HepG2 (cell line): ENCODE measurements around the gene URI1. TPM values are rescaled to one million over a fixed set of nuclear protein-coding genes. Genes with fewer than 3 reads are reported as not detected.

Experiments used
- ATAC-seq: fragments of 200-7000 bp; cut with Tn5 transposase; 3 replicates; pipeline ENCODE4 v1.9.1; 2020; ENCODE audit warnings: mild to moderate bottlenecking, moderate library complexity
- BruUV-seq: library from RNA; stranded (reverse); fragments of 400-500 nt; replicated peaks from 2 replicates; lab custom pipeline; 2021; lab: Mats Ljungman, UMichigan
- CTCF ChIA-PET: fragments of 300-600 bp; formaldehyde crosslinking; extraction: SDS; loops from one replicate; lab custom pipeline; 2021; ENCODE audit warnings: low total read pairs, inconsistent platforms, low intra/inter-chr PET ratio; lab: Yijun Ruan, JAX
- POLR2A ChIA-PET: fragments of 350-600 bp; sonication (Branson Sonifier 250); formaldehyde crosslinking; loops from one replicate; lab custom pipeline; 2020; ENCODE audit warnings: antibody characterized with exemption, inconsistent platforms; lab: Yijun Ruan, JAX
- DNase-seq: peaks from one replicate; pipeline ENCODE4 v3.0.0-alpha.2; 2015; ENCODE audit warnings: low spot score
- FAIRE-seq: peaks from 3 replicates; lab custom pipeline; 2011; peaks lifted over from hg19 to GRCh38; lab: Jason Lieb, UNC
- H2AFZ ChIP-seq: one replicate; pipeline ENCODE4 v1.6.1; 2011; ENCODE audit warnings: low read length, inconsistent platforms
- H3K27ac ChIP-seq: fragments of 300-600 bp; 3 replicates; pipeline ENCODE4 v1.8.0; 2011; ENCODE audit warnings: mixed run types, mild to moderate bottlenecking, mixed read lengths, low read length, inconsistent platforms; ENCODE audit not compliant: insufficient read depth; ENCODE audit errors: extremely low read length
- H3K27me3 ChIP-seq, 2 experiments: fragments of 200-600 bp in 1 of 2; 2 replicates in 1 of 2; 3 replicates in 1 of 2; pipeline versions ENCODE4 v1.6.0 to v1.8.0; 2011; ENCODE audit warnings: low read length in 2 of 2, mild to moderate bottlenecking in 2 of 2, moderate library complexity in 2 of 2, inconsistent platforms in 1 of 2; ENCODE audit not compliant: insufficient read depth in 2 of 2, control insufficient read depth in 1 of 2
- H3K36me3 ChIP-seq, 2 experiments: fragments of 200-600 bp in 1 of 2; replicated peaks in 1 of 2; 2 replicates in 1 of 2; 3 replicates in 1 of 2; pipeline versions ENCODE4 v1.5.1 to v1.8.0; 2011; ENCODE audit warnings: low read length in 2 of 2, inconsistent platforms in 1 of 2; ENCODE audit not compliant: insufficient read depth in 2 of 2, control insufficient read depth in 1 of 2
- H3K4me1 ChIP-seq: 2 replicates; pipeline ENCODE4 v1.5.1; 2012; ENCODE audit warnings: low read length, inconsistent platforms; ENCODE audit not compliant: insufficient read depth
- H3K4me2 ChIP-seq: 2 replicates; pipeline ENCODE4 v1.6.0; 2011; ENCODE audit warnings: low read depth, low read length, inconsistent platforms
- H3K4me3 ChIP-seq, 3 experiments: fragments of 200-600 bp in 1 of 3; sonication (generic), shearing (Covaris generic) in 1 of 3; replicated peaks in 1 of 3; 2 replicates each; pipeline ENCODE4 v1.5.1; 2011 to 2016; ENCODE audit warnings: low read length in 3 of 3, inconsistent platforms in 2 of 3, low read depth in 2 of 3, mild to moderate bottlenecking in 2 of 3, control low read depth in 1 of 3, mixed read lengths in 1 of 3; ENCODE audit not compliant: insufficient read depth in 1 of 3
- H3K79me2 ChIP-seq: one replicate; pipeline ENCODE4 v1.6.1; 2011; ENCODE audit warnings: low read length, inconsistent platforms; ENCODE audit not compliant: insufficient read depth
- H3K9ac ChIP-seq: 2 replicates; pipeline ENCODE4 v1.6.0; 2011; ENCODE audit warnings: mild to moderate bottlenecking, low read depth, low read length, inconsistent platforms; ENCODE audit not compliant: insufficient read depth
- H3K9me3 ChIP-seq: 2 replicates; pipeline ENCODE4 v1.5.1; 2012; ENCODE audit warnings: mild to moderate bottlenecking, low read length
- H4K20me1 ChIP-seq: 2 replicates; pipeline ENCODE4 v1.6.0; 2011; ENCODE audit warnings: inconsistent platforms, mild to moderate bottlenecking, low read length, moderate library complexity; ENCODE audit not compliant: insufficient read depth
- AHR ChIP-seq: IDR thresholded peaks from 2 replicates; pipeline ENCODE4 v1.6.1; 2018; ENCODE audit warnings: missing genetic modification reagents, missing compliant biosample characterization
- BHLHE40 ChIP-seq: IDR thresholded peaks from 2 replicates; pipeline ENCODE4 v1.6.1; 2011; ENCODE audit warnings: low read length, improper control_type of control experiment
- FOSL2 ChIP-seq: sonication (generic); formaldehyde crosslinking; IDR thresholded peaks from 2 replicates; pipeline ENCODE4 v1.4.0; 2020; ENCODE audit warnings: missing genetic modification reagents
- GTF3A ChIP-seq: sonication (generic); formaldehyde crosslinking; conservative IDR thresholded peaks from 2 replicates; pipeline ENCODE4 v1.4.0; 2020; ENCODE audit warnings: mild to moderate bottlenecking, missing genetic modification reagents
- KLF15 ChIP-seq: sonication (generic); formaldehyde crosslinking; IDR thresholded peaks from 2 replicates; pipeline ENCODE4 v1.8.1; 2023; ENCODE audit warnings: borderline replicate concordance, mild to moderate bottlenecking, inconsistent platforms, missing genetic modification reagents, mixed read lengths
- MTA3 ChIP-seq: sonication (generic); formaldehyde crosslinking; IDR thresholded peaks from 2 replicates; pipeline ENCODE4 v1.4.0; 2020; ENCODE audit warnings: missing genetic modification reagents
- RBM22 ChIP-seq: fragments of 200-400 bp; formaldehyde crosslinking; optimal IDR thresholded peaks from 2 replicates; pipeline ENCODE3; 2017; ENCODE audit warnings: mild to moderate bottlenecking, low read length, moderate library complexity
- SOX5 ChIP-seq: IDR thresholded peaks from 2 replicates; pipeline ENCODE4 v1.6.1; 2016; ENCODE audit warnings: borderline replicate concordance
- SP140L ChIP-seq: sonication (generic); formaldehyde crosslinking; IDR thresholded peaks from 2 replicates; pipeline ENCODE4 v1.4.0; 2020; ENCODE audit warnings: missing genetic modification reagents, borderline replicate concordance
- TSC22D2 ChIP-seq: sonication (generic); formaldehyde crosslinking; IDR thresholded peaks from 2 replicates; pipeline ENCODE4 v1.5.1; 2020; ENCODE audit warnings: missing genetic modification reagents, mild to moderate bottlenecking, borderline replicate concordance
- ZNF383 ChIP-seq: sonication (generic); formaldehyde crosslinking; IDR thresholded peaks from 2 replicates; pipeline ENCODE4 v1.4.0; 2020; ENCODE audit warnings: missing genetic modification reagents, mild to moderate bottlenecking, borderline replicate concordance
- ZNF607 ChIP-seq: sonication (generic); formaldehyde crosslinking; IDR thresholded peaks from 2 replicates; pipeline ENCODE4 v1.5.1; 2020; ENCODE audit warnings: missing genetic modification reagents, mild to moderate bottlenecking, borderline replicate concordance
- ZNF746 ChIP-seq: sonication (generic); formaldehyde crosslinking; IDR thresholded peaks from 2 replicates; pipeline ENCODE4 v1.8.0; 2022; ENCODE audit warnings: mild to moderate bottlenecking, missing genetic modification reagents
- ZNF747 ChIP-seq: sonication (generic); formaldehyde crosslinking; IDR thresholded peaks from 2 replicates; pipeline ENCODE4 v1.8.1; 2023; ENCODE audit warnings: missing genetic modification reagents, mild to moderate bottlenecking, borderline replicate concordance
- ZNF768 ChIP-seq: sonication (generic); formaldehyde crosslinking; IDR thresholded peaks from 2 replicates; pipeline ENCODE4 v1.4.0; 2020; ENCODE audit warnings: missing genetic modification reagents
- ZNF776 ChIP-seq: sonication (generic); formaldehyde crosslinking; IDR thresholded peaks from 2 replicates; pipeline ENCODE4 v1.4.0; 2020; ENCODE audit warnings: mild to moderate bottlenecking, missing genetic modification reagents
- WGBS: methylation state at CpG from one replicate; pipeline ENCODE4 v1.1.6; 2017; ENCODE audit warnings: low lambda C conversion rate; 5-methylcytosine and 5-hydroxymethylcytosine counted together
- in situ Hi-C: cut with HindIII; loops from 2 replicates; pipeline ENCODE4 v1.10.0; 2017; ENCODE audit warnings: low pct_unique_long_range_greater_than_20kb; ENCODE audit not compliant: extremely low pct_ligation_motif_present
- intact Hi-C: fragments of 100-400 bp; cut with micrococcal nuclease; formaldehyde crosslinking; loops from one replicate; pipeline ENCODE4 v1.10.0; 2022; ENCODE audit not compliant: unreplicated experiment
- polyA plus RNA-seq, 8 experiments: library from polyadenylated mRNA; depleted of rRNA in 3 of 8; stranded (reverse) in 7 of 8; unstranded in 1 of 8; fragments of >200 nt; fragmentation: Illumina TruSeq in 4 of 8; extraction: Trizol in 4 of 8; gene quantifications; 2 replicates each; pipeline versions ENCODE4 v1.2.1 to v1.2.3, GENCODE V29; 2011 to 2016; ENCODE audit warnings: low read depth in 4 of 8, missing spikeins in 1 of 8, mixed read lengths in 1 of 8; ENCODE audit not compliant: insufficient read depth in 1 of 8
- total RNA-seq, 5 experiments: library from RNA; depleted of rRNA; stranded (reverse); fragments of >200 nt; fragmentation: Illumina TruSeq; extraction: Trizol; gene quantifications; 2 replicates each; pipeline ENCODE4 v1.2.3, GENCODE V29; 2016; ENCODE audit warnings: low read depth in 1 of 5
- TF ChIP-seq, protein P1 (sequence below): sonication (generic); formaldehyde crosslinking; IDR thresholded peaks from 2 replicates; pipeline ENCODE4 v1.4.0; 2020; ENCODE audit warnings: missing genetic modification reagents, borderline replicate concordance
- TF ChIP-seq, protein P2 (sequence below), 2 experiments: sonication (generic) in 1 of 2; formaldehyde crosslinking in 1 of 2; IDR thresholded peaks; 2 replicates each; pipeline versions ENCODE4 v1.4.0 to v1.6.1; 2018 to 2020; ENCODE audit warnings: missing genetic modification reagents in 2 of 2, borderline replicate concordance in 1 of 2, low read depth in 1 of 2, mild to moderate bottlenecking in 1 of 2, missing biosample characterization in 1 of 2

Gene URI1
- total and polyA plus RNA-seq, 2 of the 13 experiments (the other 11 are each of a cell fraction or from before 2014, with no cell fraction given), result 43.6 to 67.9 TPM

DNA sequence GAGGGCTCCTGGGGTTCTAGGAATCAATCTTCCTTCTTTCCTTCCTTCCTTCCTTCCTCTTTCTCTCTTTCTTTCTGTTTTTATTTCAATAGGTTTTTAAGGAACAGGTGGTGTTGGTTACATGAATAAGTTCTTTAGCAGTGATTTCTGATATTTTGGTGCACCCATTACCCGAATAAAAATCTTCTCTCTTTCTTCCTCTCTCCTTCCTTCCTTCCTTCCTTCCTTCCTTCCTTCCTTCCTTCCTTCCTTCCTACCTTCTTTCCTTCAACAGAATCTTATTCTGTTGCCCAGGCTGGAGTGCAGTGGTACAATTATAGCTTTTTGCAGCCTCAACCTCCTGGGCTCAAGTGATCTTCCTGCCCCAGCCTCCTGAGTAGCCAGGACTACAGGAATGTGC lies 16.0 kb upstream of the URI1 start:
- BruUV-seq, result no TSS peak
- no peaks in the 10 kb centered on the region for H3K36me3 ChIP-seq
- no peak for TF ChIP-seq ZNF747
- TF ChIP-seq ZNF607 (CRISPR knock-in tag), result no peak
- no peak for TF ChIP-seq KLF15 (CRISPR knock-in tag)
- TF ChIP-seq FOSL2 (CRISPR knock-in tag), result no peak
- no peak for TF ChIP-seq SOX5 (CRISPR knock-in tag)
- no peak for TF ChIP-seq ZNF768
- TF ChIP-seq, protein P1, sequence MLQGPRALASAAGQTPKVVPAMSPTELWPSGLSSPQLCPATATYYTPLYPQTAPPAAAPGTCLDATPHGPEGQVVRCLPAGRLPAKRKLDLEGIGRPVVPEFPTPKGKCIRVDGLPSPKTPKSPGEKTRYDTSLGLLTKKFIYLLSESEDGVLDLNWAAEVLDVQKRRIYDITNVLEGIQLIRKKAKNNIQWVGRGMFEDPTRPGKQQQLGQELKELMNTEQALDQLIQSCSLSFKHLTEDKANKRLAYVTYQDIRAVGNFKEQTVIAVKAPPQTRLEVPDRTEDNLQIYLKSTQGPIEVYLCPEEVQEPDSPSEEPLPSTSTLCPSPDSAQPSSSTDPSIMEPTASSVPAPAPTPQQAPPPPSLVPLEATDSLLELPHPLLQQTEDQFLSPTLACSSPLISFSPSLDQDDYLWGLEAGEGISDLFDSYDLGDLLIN (CRISPR knock-in tag), result no peak
- TF ChIP-seq ZNF746 (CRISPR knock-in tag), result no peak
- TF ChIP-seq BHLHE40, result no peak
- TF ChIP-seq AHR, result no peak
- no peak for TF ChIP-seq GTF3A (CRISPR knock-in tag)
- TF ChIP-seq ZNF776 (CRISPR knock-in tag), result no peak
- TF ChIP-seq RBM22, result no peak
- TF ChIP-seq TSC22D2 (CRISPR knock-in tag), result no peak
- TF ChIP-seq MTA3, result no peak
- no peak for TF ChIP-seq ZNF383
- TF ChIP-seq, protein P2, sequence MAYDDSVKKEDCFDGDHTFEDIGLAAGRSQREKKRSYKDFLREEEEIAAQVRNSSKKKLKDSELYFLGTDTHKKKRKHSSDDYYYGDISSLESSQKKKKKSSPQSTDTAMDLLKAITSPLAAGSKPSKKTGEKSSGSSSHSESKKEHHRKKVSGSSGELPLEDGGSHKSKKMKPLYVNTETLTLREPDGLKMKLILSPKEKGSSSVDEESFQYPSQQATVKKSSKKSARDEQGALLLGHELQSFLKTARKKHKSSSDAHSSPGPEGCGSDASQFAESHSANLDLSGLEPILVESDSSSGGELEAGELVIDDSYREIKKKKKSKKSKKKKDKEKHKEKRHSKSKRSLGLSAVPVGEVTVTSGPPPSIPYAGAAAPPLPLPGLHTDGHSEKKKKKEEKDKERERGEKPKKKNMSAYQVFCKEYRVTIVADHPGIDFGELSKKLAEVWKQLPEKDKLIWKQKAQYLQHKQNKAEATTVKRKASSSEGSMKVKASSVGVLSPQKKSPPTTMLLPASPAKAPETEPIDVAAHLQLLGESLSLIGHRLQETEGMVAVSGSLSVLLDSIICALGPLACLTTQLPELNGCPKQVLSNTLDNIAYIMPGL (CRISPR knock-in tag; IDR thresholded peaks at IDR 0.05; ENCODE audit: borderline replicate concordance in 1 of 2, low read depth in 1 of 2), result no peak
- no peak for TF ChIP-seq SP140L (CRISPR knock-in tag)
- H3K79me2 ChIP-seq, result no peaks in the 10 kb centered on the region
- no peak overlapping the region for H3K4me3 ChIP-seq
- no peak overlapping the region for H3K9ac ChIP-seq
- in situ Hi-C loops (no loop called here), intact Hi-C loops (no loop called here)
- H4K20me1 ChIP-seq, result no peaks in the 10 kb centered on the region
- ChIA-PET CTCF (no interaction called here), POLR2A (no interaction called here)
- no peaks in the 10 kb centered on the region for H3K9me3 ChIP-seq
- no peaks in the 10 kb centered on the region for H3K27me3 ChIP-seq
- no peak for DNase-seq
- no peak for ATAC-seq
- no peak overlapping the region for H2AFZ ChIP-seq
- WGBS, result 7% methylated on average over 1 of the region's 1 CpG
- no peak for FAIRE-seq
- peaks cover 17% of the 10 kb centered on the region for H3K4me1 ChIP-seq
- no peak overlapping the region for H3K27ac ChIP-seq
- no peak overlapping the region for H3K4me2 ChIP-seq
